Type B pancreatic cell (in vitro differentiated cells): ENCODE measurements around the gene CACNA1D. TPM values are rescaled to one million over a fixed set of nuclear protein-coding genes. Genes with fewer than 3 reads are reported as not detected.

Experiments used
- DNase-seq: peaks from one replicate; pipeline ENCODE4 v3.0.0; 2021; ENCODE audit warnings: mixed read lengths; ENCODE audit not compliant: unreplicated experiment; ENCODE audit errors: extremely low spot score
- H3K27ac Mint-ChIP-seq: 2 replicates; pipeline ENCODE4 v1.8.0; 2021; ENCODE audit warnings: mild to moderate bottlenecking, mixed read lengths
- H3K27me3 Mint-ChIP-seq: 2 replicates; pipeline ENCODE4 v1.8.0; 2021; ENCODE audit warnings: mixed read lengths
- H3K36me3 Mint-ChIP-seq: 2 replicates; pipeline ENCODE4 v1.8.0; 2021; ENCODE audit warnings: mixed read lengths
- H3K4me1 Mint-ChIP-seq: one replicate; pipeline ENCODE4 v1.8.0; 2021; ENCODE audit warnings: mixed read lengths; ENCODE audit not compliant: unreplicated experiment
- H3K4me3 Mint-ChIP-seq: 2 replicates; pipeline ENCODE4 v1.8.0; 2021; ENCODE audit warnings: mild to moderate bottlenecking, mixed read lengths
- H3K9me3 Mint-ChIP-seq: 2 replicates; pipeline ENCODE4 v1.8.0; 2021; ENCODE audit warnings: mixed read lengths
- total RNA-seq: library from RNA; stranded (reverse); gene quantifications from 2 replicates; pipeline ENCODE4 v1.2.1, GENCODE V29; 2021; ENCODE audit warnings: low replicate concordance
- TF ChIP-seq, protein P1 (sequence below): fragments of 200-600 bp; sonication (generic); conservative IDR thresholded peaks from 2 replicates; pipeline ENCODE4 v1.5.0; 2021; ENCODE audit warnings: antibody characterized with exemption, mild to moderate bottlenecking

Gene CACNA1D
- total RNA-seq, 1 donor from 2014 or later = 17.4 TPM

DNA sequence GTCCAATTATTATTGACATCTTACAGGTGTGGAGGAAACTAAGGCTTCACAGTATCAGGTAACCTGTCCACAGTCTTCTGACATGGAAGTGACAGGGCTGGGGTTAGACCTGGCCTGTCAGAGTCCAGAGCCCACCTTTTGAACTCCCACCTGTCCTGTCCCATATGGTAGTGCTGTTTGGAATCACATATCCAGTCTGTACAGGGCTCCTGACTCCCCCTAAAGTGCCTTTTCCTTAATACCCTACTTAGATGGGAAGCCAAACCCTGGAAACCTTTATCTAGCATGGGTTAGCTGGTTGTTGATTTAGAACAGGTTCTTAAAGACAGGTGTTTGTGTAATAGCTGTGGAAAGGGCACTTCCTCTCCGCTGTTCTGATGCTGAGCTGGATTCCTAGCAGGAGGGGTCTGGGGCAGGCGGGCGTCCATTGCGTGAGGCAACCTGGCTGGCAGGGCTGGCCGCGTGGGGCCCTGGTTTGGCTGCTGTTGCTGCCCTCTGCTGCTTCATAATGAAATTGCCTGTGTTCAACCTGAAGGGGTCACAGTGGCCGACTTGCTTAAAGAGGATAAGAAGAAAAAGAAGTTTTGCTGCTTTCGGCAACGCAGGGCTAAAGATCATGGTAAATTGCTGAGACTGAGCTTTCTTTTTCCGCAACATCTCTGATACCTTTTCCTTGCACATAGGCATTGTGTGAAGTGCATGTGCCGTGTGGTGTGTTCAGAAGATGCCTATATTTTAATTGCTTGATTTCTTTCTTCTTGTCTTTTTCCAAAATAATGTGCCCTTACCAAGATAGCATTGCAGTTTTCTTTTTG is 215.7 kb downstream of the CACNA1D start:
- Mint-ChIP-seq H3K36me3 (no peaks in the 10 kb centered on the region), H3K27me3 (no peaks in the 10 kb centered on the region), H3K4me1 (peaks cover 24% of the 10 kb centered on the region), H3K27ac (peak overlapping the region; percentile 37), H3K4me3 (no peak overlapping the region), H3K9me3 (no peaks in the 10 kb centered on the region)
- DNase-seq = peak; percentile 86
- TF ChIP-seq, protein P1, sequence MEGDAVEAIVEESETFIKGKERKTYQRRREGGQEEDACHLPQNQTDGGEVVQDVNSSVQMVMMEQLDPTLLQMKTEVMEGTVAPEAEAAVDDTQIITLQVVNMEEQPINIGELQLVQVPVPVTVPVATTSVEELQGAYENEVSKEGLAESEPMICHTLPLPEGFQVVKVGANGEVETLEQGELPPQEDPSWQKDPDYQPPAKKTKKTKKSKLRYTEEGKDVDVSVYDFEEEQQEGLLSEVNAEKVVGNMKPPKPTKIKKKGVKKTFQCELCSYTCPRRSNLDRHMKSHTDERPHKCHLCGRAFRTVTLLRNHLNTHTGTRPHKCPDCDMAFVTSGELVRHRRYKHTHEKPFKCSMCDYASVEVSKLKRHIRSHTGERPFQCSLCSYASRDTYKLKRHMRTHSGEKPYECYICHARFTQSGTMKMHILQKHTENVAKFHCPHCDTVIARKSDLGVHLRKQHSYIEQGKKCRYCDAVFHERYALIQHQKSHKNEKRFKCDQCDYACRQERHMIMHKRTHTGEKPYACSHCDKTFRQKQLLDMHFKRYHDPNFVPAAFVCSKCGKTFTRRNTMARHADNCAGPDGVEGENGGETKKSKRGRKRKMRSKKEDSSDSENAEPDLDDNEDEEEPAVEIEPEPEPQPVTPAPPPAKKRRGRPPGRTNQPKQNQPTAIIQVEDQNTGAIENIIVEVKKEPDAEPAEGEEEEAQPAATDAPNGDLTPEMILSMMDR = peak; percentile 93

DNA sequence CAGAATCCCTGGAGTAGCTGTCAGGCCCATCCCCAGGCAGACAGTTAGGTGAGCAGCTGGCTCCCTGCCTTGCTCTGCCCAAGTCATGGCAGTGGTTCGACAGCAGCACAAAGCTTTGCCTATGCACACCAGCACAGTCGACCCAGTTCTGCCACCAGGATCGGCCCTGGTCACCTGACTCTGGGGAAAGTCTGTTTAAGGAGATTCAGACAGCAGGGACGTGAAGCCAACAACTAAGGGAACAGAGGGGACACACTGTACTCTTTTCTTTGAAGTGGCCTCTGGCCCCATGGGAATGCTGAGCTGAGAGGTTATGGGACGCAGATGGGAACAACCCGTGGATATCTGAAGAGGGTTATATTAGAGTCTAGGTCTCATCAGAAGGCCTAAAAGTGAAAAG is 217.0 kb downstream of the CACNA1D start:
- H3K9me3 Mint-ChIP-seq = no peaks in the 10 kb centered on the region
- TF ChIP-seq, protein P1 = no peak
- H3K4me3 Mint-ChIP-seq = no peak overlapping the region
- H3K27me3 Mint-ChIP-seq = no peaks in the 10 kb centered on the region
- H3K4me1 Mint-ChIP-seq = peaks cover 18% of the 10 kb centered on the region
- H3K36me3 Mint-ChIP-seq = no peaks in the 10 kb centered on the region
- peak; percentile 27 for DNase-seq
- H3K27ac Mint-ChIP-seq = no peak overlapping the region

DNA sequence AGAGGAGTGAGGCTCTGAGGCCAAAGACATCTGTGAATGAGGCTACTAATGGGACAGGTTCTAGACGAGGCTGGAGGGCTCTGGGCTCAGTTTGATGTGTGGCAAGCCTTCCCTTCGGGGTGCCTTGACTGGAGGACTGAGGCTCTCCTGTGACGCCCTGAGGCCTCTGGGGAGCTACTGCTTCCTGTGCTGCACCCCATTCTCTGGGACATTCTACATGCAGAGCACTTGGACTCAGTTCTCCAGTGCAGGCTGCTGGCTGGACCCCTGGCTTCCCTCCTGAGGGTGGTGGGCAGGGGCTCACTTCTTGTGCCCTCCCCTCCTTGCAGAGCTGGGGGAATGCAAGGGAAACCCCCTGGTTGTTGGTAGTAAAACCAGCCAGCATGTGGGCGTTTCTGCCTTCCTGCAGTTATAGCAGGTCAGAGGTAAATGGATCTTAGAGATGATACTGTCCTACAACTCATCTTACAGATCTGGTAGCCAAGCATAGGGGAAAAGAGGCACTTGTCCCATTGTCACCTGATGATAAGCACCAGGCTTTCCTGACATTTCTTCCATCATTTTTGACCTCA is 218.5 kb downstream of the CACNA1D start:
- Mint-ChIP-seq H3K27me3 (no peaks in the 10 kb centered on the region), H3K36me3 (no peaks in the 10 kb centered on the region), H3K4me3 (no peak overlapping the region), H3K4me1 (peaks cover 15% of the 10 kb centered on the region), H3K27ac (no peak overlapping the region), H3K9me3 (no peaks in the 10 kb centered on the region)
- DNase-seq = no peak
- TF ChIP-seq, protein P1 = no peak

DNA sequence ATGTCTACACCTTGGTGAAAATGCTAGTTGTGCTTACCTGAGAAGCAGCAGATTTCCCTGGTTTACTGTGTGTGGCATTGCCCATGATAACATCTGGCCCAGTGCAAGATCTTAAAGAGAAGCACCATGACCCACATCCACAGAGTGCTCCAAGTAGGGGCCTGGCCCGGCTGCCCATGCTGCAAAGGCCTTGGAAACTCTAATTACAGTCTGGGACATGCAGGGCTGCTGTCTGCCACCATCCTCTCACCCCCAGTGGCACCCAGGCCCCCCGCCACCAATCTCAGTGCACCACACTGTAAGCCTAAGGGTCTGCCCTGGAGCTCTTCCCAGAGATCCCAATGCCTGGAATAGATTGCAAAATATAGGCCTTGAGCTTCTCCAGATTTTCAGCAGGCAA is 219.2 kb downstream of the CACNA1D start:
- Mint-ChIP-seq H3K27ac (no peak overlapping the region), H3K36me3 (no peaks in the 10 kb centered on the region), H3K4me3 (no peak overlapping the region), H3K27me3 (no peaks in the 10 kb centered on the region), H3K9me3 (no peaks in the 10 kb centered on the region), H3K4me1 (peaks cover 13% of the 10 kb centered on the region)
- TF ChIP-seq, protein P1 = no peak
- no peak for DNase-seq

DNA sequence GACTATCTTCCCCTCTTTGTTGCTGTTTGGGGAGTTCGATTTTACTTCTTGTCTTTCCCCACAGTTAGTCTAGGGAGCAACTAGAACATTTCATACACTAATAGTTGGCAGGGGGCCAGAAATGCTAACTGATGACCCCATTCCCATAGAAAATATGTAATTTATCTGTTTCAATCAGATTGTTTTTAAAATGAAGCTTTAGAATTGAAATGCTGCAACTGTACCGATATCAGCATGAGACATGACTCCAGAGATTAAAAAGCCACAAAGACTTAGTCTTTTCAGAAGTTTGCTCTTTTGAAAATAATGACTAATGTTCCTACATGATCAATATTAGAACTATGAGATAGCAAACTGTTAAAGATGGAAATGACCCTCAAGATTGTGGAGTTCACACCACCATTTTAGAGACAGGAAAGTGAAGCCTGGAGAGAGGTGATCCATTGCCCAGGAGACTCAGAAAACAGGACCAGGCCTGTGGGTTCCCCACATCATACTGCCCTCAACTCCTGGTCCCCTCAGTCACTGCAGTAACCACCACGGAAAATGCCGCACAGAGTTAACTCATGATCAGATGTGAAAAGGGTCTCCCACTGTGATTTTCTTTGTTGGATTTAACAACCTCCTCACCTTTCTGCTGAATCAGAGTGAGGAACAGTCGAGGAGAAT is 221.5 kb downstream of the CACNA1D start:
- TF ChIP-seq, protein P1 = no peak
- no peaks in the 10 kb centered on the region for H3K9me3 Mint-ChIP-seq
- H3K36me3 Mint-ChIP-seq = no peaks in the 10 kb centered on the region
- peaks cover 3% of the 10 kb centered on the region for H3K27me3 Mint-ChIP-seq
- H3K4me3 Mint-ChIP-seq = no peak overlapping the region
- H3K27ac Mint-ChIP-seq = no peak overlapping the region
- peaks cover 4% of the 10 kb centered on the region for H3K4me1 Mint-ChIP-seq
- DNase-seq = no peak
